ENCODE data around the gene GPATCH2.
A peak's percentile ranks its signal among the peaks of the same experiment; 100 is the strongest.
"Not testable (repeated sequence)": the region's sequence is repeated elsewhere in the genome, so short reads cannot be mapped to it uniquely, and the experiment has no call there.

The GPATCH2 gene

DNA sequence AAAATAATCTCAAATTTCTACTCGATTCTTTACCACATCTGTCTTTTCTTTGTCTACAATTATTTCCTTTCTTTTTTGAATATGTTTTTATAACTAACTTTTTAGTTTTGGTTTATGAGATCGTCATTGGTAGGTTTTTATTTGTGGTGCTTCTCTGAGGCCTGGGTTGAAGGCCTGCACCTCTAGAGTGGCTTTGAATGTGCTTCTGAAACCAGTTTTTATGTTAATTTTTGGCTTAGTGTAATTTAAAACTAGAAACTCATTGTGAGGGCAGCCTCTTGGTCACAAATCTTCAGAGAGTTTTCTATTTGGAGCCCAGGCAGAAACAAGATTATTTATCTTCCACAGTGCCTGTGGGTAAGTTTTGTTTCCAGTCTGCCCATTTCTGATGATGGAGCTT is 187.0 kb downstream of the GPATCH2 start:
- DNase-seq (ENCODE audit: low spot score), result no peak

DNA sequence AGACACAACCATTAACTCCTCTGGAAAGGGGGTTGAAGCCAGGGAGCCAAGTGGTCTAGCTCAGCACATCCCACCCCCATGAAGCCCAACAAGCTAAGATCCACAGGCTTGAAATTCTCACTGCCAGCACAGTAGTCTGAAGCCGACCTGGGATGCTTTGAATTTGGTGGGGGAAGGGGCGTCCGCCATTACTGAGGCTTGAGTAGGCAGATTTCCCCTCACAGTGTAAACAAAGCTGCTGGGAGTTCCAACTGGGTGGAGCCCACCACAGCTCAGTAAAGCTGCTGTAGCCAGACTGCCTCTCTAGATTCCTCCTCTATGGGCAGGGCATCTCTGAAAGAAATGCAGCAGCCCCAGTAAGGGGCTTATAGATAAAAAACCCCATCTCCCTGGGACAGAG is 193.5 kb downstream of the GPATCH2 start:
- no peak for DNase-seq (ENCODE audit: low spot score)

DNA sequence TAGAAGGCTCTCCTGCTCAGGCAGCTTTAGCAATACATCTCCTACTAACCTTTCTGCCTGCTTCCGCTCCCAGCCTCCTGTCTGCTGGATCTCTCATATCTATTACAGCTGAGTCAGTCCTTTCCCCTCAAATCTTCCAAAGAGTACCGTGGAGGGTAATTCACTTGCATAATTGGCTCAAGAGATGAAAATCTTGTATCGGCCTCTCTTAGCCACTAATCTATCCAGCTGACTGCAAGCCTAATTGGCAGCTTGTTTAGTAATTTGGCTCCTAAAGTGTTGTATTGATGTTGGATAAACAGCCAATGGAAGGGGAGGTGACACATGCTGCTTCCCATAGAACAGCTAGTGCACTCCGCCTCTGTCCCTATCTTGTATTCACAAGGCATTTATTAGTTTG is 195.7 kb downstream of the GPATCH2 start:
- DNase-seq (ENCODE audit: low spot score), result no peak

DNA sequence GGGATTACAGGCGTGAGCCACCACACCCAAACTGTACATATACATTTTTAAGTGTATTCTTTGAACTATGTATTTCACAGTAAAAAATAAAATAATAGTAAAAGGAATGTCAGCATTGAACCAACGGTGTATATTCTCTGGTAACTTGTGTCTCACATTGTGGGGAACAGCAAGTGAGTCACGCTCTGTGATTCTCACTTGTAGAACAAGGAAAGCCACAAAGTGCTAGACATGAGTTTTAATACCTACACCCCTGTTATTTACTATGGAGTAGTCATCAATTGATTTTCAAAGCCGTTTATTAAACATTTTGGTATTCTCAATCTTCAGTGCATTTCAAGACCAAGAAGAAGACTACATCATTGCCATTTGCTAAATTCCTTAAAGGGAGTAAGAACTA is 197.2 kb downstream of the GPATCH2 start:
- DNase-seq (ENCODE audit: low spot score), result no peak

DNA sequence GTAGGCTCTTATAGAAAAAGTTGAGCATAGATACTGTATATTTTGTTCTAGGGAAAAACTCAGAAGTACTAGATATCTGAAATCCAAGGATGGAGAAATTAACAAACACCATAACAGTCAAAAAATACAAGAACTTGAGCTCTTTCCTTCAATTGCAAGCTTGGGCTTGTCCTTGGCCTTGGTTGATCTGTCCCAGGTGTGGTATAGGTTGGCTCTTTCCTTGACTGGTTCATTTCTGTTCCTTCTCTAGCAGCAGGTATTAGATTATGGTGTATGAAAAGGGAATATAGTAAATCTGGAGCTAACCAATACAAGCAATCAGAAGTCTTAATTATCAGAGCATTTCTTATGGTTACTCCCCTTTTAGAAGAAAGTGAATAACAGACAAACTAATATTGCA is 198.6 kb downstream of the GPATCH2 start:
- DNase-seq (ENCODE audit: low spot score), result no peak

DNA sequence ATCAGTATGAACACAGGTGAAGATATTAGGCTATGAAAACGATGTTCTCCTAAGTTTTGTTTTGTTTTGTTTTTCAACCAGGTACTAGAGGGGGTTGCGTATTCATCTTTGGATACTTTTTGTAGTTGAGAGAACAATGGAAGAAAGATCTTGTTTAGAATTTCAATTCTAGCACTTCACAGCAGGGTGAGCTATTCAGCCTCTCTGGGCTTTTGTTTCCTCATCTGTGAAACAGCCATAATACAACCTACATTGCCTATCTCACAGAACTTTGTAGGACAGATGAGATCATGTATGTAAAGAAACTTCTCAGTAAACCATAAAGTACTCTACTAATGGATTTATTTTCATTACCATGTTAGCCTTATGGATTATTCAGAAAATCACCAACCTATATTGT is 199.5 kb downstream of the GPATCH2 start:
- no peak for DNase-seq (ENCODE audit: low spot score)

DNA sequence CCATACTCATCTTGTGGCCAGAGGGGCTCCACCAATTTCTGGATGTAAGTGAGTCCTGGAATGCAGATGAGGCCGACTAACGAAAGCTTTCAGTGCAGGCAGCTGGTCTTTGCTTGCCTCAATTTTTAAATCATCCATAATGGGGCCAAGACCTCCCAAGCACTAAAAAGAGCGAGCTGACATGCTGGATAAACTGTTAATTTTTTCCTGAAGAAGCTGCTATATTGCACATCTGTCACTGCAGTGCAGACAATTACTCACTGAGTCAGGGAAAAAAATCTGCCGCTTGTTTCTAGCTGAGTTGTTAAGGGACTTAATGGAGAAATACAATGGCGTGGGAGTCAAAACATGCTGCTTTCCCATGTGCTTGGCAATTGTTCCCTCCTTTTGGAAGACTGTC is 205.5 kb downstream of the GPATCH2 start:
- DNase-seq (ENCODE audit: low spot score), result no peak

DNA sequence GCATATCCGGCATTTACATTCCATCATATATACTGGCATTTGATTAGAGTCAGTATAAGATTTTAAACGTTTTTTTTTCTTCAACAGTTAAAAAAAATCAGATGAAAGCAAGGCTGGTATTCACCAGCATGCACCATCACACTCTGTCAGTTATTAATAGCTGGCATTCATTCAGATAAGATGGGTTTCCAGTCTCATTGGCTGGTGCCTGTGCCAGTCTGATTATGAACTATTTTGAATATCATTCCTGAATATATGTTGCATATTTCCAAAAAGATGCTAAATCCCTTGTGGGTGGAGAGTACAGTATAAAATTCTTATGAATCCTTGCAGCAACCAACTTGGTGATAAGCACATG is 211.7 kb downstream of the GPATCH2 start:
- no peak for DNase-seq (ENCODE audit: low spot score)

DNA sequence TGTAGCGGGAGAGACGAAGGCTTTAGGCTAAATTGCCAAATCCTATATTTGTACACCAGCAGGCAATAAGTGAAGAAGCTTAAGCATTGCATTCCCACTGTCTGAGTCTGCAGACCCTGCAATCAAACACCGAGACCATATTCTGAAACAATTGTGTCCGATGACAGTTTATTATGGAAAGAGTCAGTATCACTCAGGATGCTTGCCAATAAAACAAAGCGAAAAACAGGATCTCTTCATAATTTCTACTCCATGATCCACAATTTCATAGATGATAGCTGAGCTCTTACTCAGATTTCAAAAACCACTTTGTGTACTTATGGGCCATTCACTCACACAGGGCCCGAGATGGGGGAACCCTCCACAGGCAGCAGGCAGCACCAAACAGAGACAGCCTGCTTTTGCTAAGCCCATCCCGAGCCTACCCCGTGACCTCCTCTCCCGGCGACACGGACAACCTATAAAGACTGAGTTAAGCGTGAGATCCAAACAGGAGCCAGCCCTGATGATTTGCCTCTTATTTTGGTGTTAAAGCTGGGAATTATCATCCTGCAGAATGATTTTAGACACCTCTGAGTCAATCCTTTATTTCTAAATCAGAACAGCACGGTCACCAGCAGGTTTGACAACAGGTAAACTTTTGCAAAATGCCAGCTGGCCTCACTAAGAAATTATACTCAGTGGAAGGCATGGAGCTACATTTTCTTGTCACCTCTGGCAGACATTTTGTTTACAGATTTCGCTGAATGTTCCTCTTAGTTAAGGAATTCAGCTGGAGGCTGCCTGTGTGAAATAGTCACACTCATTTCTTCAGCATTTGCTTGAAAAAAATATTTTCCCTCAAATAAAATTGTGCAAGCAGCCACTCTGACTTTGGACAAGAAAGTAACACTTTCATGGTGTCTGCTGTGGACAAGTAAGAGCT is 212.4 kb downstream of the GPATCH2 start:
- no peak for DNase-seq (ENCODE audit: low spot score)

DNA sequence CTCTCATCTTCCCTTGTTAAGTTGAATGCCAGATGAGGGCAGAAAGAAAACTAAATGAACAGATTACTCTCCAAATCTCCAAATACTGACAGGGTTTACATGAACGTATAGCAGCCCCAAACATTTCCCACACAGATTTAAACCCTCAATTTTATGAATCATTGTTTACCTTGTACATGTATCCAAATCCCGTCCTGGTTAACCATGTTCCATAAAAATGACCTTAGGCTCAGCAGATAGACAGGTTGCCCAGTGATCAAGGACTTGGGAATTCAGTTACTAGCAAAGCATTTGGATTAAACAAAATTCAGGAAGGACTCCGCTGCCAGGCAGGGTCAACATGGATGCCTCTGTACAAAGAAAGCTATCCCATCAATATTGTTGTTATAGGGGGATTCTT is 213.5 kb downstream of the GPATCH2 start:
- no peak for DNase-seq (ENCODE audit: low spot score)

DNA sequence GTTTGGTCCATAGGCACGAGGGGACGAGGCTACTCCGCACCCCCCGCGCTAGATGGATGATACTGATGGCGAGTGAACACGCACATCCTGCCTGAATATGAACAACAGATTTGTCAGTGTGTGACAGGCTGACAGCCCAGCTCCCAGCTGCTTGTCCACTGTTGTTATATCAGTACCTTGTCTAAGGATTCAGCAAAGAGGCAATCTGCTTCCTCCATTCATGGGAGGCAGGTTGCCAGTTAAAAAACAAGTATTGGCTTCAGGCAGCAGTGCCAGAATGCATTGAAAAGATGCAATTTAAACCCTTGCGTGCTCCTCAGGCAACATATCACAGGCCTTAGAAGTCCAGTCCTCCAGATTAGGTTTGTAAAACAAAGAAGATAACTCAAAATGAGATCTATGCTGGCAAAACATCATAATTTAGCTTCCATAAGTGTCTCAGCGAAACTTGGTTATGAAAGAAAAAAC is 223.3 kb downstream of the GPATCH2 start:
- no peak for DNase-seq (ENCODE audit: low spot score)

DNA sequence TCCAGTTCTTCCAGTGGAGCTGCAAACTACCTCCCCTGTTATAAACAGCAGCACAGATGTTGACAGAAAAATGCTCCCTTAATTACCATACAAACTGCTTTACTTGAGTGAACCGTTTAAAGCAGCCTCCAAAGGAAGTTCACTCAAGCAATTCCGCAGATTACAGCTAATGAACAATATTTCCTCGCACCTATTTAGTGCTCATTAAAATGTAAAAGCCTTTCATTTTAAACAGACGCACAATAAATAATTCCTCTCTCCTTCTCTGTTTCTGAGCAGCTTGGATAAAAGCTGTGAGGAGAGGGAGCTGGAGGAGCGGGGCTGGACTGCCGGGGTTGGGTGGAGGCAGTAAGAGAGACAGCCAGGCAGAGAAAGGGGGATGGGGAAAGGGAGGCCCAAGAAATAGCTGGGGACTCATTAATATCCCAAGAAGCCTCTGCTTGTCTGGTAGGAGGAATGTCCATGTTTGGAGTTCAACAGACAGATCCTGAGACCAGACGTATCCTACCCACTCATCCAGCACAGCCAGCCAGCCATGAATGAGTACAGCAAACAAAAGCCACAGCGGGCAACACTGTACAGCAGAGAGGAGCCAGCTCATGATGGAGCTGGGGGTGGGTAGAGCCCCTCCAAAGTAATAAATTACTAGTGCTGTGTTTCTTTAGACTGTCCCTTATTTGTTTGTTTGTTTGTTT is 227.7 kb downstream of the GPATCH2 start:
- no peak for DNase-seq (ENCODE audit: low spot score)

DNA sequence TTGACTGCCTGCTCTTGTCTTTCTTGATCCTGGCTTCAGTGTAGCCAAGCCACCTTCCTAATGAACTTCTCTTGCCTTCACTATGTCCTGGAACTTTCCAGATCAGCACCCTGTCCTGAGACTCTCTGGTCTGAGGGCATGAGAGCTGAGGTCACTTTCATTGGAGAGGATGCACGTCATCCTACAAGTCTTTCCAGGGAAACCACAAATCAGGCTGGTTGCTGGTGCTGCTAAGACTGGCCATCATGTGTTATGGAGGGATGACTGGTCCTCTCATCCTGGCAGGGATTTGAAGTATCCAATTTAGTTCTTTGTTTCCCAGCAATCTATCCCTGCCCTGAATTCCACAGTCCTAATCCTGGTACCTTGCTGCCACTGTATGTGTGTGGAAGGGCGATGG is 228.6 kb downstream of the GPATCH2 start:
- DNase-seq (ENCODE audit: low spot score), result no peak

DNA sequence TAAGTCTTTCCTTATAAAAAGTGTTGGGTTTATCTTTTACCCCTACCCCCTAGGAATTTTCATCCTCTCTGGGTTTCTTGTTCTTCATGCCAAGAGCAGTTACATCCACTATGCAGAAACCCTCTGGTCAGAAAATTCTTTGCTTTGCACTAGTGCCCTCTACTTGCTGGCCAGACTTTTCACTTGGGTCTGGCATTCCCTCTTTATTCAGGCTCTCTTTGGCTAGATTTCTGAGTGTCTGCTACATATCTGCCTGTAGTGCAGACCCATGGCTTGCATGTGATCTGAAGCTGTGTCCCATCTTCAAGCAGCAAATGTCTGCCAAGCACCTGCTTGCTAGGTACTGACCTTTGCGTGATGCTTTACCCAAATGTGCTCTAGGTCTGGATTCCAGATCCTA is 237.0 kb downstream of the GPATCH2 start:
- DNase-seq (ENCODE audit: low spot score), result peak; percentile 14

DNA sequence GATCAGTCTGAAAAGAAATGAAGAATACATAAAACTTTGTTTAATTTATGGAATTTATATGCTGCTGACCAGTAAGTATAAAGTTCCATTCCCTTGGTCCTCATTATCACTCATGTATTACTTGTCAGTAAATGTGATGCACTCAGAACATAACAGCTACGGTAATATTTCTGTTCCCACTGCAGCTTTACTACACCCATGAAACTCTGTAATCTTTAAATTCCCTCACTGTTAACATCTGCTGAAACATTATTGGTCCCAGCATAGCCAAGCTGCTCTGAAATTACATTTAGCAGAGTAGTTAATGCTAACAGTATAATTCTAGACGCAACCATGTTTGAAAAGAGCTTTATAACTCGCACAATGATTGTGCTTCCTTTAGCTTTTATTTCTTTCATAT is 238.4 kb downstream of the GPATCH2 start:
- no peak for DNase-seq (ENCODE audit: low spot score)

DNA sequence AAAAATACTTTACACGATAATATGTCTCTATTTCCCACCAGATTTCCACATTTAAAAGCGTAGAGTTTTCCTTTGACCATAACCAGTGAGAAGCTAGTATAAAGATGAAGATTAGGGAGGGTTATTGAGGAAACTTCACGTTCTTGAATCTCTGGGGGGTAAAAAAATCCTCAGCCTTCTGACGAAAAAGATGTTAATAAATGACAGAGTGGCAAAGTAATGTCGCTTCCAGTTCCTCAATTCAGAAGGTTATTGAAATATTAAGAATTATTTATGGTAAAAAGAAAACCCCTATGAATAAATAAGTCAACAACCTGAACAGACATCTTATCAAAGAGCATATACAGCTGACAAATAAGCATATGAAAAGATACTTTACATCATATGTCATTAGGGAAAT is 241.0 kb downstream of the GPATCH2 start:
- DNase-seq (ENCODE audit: low spot score), result no peak

DNA sequence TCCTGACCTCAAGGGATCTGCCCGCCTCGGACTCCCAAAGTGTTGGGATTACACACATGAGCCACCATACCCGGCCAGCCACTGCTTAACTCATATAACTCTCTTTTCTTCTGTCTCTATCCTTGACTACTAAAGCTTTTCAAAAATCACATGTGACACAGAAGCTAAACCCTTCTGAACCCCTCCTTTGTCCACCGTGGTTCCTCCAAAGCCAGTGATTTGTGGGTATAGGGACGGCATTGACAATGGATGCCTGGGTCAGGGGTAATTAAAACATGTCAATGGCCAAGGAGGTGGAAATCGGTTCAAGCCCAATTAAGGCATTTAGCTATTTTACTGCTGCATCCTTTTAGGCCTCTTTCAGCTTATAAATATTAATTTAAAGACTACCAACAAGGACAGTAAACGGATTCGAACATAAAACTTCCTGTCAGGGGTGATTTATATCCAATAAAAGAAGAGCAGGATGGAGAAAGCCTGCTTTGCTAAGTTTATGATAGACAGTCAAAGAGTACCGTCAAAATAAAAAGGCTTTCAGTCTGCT is 242.3 kb downstream of the GPATCH2 start:
- DNase-seq (ENCODE audit: low spot score), result no peak

DNA sequence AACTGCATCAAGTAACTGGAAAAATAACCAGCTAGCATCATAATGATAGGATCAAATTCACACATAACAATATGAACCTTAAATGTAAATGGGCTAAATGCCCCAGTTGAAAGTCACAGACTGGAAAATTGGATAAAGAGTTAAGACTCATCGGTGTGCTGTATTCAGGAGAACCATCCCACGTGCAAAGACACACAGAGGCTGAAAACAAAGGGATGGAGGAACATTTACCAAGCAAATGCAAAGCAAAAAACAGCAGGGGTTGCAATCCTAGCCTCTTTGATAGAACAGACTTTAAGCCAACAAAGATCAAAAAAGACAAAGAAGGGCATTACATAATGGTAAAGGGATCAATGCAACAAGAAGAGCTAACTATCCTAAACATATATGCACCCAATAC is 249.1 kb downstream of the GPATCH2 start:
- not testable (repeated sequence) for DNase-seq (ENCODE audit: low spot score)

DNA sequence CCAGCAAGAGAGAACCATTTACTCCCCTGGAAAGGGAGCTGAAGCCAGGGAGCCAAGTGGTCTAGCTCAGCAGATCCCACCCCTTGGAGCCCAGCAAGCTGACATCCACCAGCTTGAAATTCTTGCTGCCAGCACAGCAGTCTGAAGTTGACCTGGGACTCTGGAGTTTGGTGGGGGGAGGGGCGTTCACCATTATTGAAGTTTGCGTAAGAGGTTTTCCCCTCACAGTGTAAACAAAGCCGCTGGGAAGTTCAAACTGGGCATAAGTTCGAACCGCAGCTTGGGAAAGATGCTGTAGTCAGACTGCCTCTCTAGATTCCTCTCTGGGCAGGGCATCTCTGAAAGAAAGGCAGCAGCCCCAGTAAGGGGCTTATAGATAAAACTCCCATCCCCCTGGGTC is 251.1 kb downstream of the GPATCH2 start:
- DNase-seq (ENCODE audit: low spot score), result not testable (repeated sequence)

DNA sequence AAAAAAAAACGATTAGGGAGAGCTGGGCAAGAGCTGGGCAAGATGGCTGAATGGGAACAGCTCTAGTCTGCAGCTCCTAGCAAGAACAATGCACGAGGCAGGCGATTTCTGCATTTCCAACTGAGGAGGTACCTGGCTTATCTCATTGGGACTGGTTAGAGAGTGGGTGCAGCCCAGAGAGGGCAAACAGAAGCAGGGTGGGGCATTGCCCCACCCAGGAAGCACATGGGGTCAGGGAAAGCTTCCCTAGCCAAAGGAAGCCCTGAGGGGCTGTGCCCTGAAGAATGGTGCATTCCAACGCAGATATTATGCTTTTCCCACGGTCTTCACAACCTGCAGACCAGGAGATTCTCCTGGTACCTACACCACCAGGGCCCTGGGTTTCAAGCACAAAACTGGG is 251.6 kb downstream of the GPATCH2 start:
- no peak for DNase-seq (ENCODE audit: low spot score)
